HG03571 (cell line): ENCODE data around the gene PCDH9.

ENCODE experiments used
- ATAC-seq: cut with Tn5 transposase; IDR thresholded peaks from one replicate; pipeline ENCODE4 v1.9.1; 2021; ENCODE audit not compliant: unreplicated experiment

Gene PCDH9

GRCh38 chr13:66859078-66859477 lies 371.1 kb downstream of the PCDH9 start:
- no peak for ATAC-seq

- ATAC-seq = no peak
Measured at GRCh38 chr13:66858163-66858562, 372.0 kb downstream of the PCDH9 start.

GRCh38 chr13:66855131-66855530 lies 375.0 kb downstream of the PCDH9 start:
- ATAC-seq = no peak

- no peak for ATAC-seq
Measured at GRCh38 chr13:66853564-66853963, 376.6 kb downstream of the PCDH9 start.

GRCh38 chr13:66849706-66850105 lies 380.4 kb downstream of the PCDH9 start:
- ATAC-seq = no peak

GRCh38 chr13:66847541-66847940 lies 382.6 kb downstream of the PCDH9 start:
- no peak for ATAC-seq

- ATAC-seq = no peak
Measured at GRCh38 chr13:66845393-66845792, 384.7 kb downstream of the PCDH9 start.

- no peak for ATAC-seq
Measured at GRCh38 chr13:66844933-66845332, 385.2 kb downstream of the PCDH9 start.

- ATAC-seq = no peak
Measured at GRCh38 chr13:66842766-66843165, 387.4 kb downstream of the PCDH9 start.

- ATAC-seq = no peak
Measured at GRCh38 chr13:66840621-66841020, 389.5 kb downstream of the PCDH9 start.

- ATAC-seq = no peak
Measured at GRCh38 chr13:66837246-66837645, 392.9 kb downstream of the PCDH9 start.

GRCh38 chr13:66835040-66835628 lies 395.0 kb downstream of the PCDH9 start:
- ATAC-seq = no peak

- no peak for ATAC-seq
Measured at GRCh38 chr13:66830940-66831716, 399.0 kb downstream of the PCDH9 start.

GRCh38 chr13:66829803-66830202 lies 400.3 kb downstream of the PCDH9 start:
- no peak for ATAC-seq

- ATAC-seq = no peak
Measured at GRCh38 chr13:66826398-66826797, 403.7 kb downstream of the PCDH9 start.

GRCh38 chr13:66821551-66821950 lies 408.6 kb downstream of the PCDH9 start:
- ATAC-seq = no peak

GRCh38 chr13:66811455-66811854 lies 418.7 kb downstream of the PCDH9 start:
- ATAC-seq = no peak

GRCh38 chr13:66809485-66809884 lies 420.7 kb downstream of the PCDH9 start:
- ATAC-seq = no peak

GRCh38 chr13:66807251-66807650 lies 422.9 kb downstream of the PCDH9 start:
- no peak for ATAC-seq

- no peak for ATAC-seq
Measured at GRCh38 chr13:66805657-66806056, 424.5 kb downstream of the PCDH9 start.

GRCh38 chr13:66803808-66804456 lies 426.2 kb downstream of the PCDH9 start:
- no peak for ATAC-seq
